HG02678 (cell line): ENCODE data around the gene DOK7.

Experiments used
- ATAC-seq: cut with Tn5 transposase; IDR thresholded peaks from one replicate; pipeline ENCODE4 v1.9.1; 2021; ENCODE audit warnings: mild to moderate bottlenecking, moderate library complexity; ENCODE audit not compliant: unreplicated experiment

The DOK7 gene

DNA sequence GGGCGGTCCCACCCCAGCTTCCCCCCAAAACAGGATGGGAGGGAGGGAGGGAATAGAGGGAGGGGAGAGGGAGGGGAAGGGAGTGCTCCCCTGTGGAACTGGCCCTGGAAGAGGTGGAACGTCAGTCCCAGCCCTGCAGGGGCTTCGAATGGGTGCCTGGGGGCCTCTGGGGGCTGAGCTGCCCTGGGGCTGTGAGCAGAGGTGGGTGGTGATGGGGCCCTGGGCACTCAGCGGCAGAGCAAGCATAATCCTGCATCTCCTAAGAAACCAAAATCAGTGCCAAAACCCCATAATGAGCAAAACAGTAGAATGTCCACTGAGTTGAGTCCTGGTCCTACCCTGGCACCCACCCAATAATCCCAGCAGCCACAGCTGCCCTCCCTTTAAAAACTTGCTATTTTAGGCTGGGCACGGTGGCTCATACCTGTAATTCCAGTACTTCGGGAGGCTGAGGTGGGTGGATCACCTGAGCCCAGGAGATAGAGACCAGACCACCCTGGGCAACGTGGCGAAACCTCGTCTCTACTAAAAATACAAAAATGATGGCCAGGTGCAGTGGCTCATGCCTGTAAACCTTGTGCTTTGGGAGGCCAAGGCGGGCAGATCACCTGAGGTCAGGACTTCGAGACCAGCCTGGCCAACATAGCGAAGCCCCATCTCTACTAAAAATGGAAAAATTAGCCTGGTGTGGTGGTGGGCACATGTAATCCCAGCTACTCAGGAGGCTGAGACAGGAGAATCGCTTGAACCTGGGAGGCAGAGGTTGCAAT is 11.1 kb downstream of the DOK7 start:
- no peak for ATAC-seq

GRCh38 chr4:3475041-3475712 is 12.1 kb downstream of the DOK7 start:
- ATAC-seq = no peak

DNA sequence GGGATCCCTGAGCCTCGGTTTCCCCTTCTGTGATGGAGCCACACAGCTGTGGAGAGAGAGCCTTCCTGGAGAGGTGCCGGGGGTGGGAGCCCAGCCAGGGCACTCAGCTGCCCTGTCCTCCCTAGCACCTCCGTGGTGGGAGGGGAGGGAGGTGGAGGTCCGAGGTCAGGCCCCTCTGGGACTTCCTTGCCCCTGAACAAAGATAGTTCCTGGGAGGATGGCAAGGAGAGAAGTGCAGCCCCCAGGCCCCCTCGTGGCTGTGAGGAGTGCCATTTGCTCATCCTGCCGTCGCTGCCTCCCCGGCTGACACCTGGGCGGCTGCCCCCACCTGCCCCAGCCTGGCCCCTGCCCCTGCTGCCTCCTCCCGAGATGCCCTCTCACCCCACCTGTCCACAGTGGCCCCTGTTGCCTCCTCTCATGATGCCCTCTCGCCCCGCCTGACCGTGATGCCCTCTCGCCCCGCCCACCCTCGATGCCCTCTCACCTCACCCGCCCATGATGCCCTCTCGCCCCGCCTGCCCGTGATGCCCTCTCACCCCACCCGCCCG is 12.7 kb downstream of the DOK7 start:
- no peak for ATAC-seq

GRCh38 chr4:3476341-3476747 is 13.2 kb downstream of the DOK7 start:
- no peak for ATAC-seq

DNA sequence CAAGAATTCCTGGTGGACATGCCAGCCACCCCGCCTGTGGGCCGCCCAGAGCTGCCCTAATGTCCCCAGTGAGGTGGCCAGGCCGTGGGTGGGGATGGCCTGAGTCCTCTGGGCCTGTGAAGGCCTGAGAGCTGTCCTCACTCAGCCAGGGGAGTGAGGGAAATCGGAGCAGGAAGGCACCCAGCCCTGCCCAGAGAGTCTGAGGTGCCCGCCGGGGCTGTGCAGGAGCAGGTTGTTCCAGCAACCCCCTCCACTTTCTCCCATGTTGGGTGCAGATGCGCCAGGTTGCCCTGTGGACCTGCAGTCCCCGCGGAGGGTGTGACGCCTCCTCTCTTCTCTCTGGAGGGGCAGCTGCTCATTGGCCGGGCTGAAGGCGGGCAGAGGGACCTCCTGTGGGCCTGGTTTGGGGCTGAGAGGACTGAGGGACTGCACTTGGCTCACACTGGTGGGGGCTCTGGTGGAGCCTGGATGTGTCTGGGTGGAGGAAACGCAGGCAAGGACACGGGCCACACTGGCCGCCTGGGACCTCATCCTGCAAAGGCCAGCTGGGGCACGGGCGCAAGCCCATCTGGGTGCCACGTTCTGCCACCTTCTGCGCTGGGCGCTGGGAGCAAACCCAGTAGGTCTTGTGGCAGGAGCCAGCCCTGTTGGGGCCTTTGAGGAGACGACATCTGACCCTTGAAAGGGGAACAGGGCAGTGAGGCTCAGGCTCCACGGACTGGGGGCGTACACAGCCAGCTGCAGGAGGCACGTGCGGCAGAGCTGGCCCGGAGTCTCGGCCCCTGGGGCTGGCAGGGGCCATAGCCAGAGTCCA is 14.0 kb downstream of the DOK7 start:
- ATAC-seq = no peak

GRCh38 chr4:3477750-3478430 is 14.8 kb downstream of the DOK7 start:
- ATAC-seq = no peak

GRCh38 chr4:3478446-3479357 is 15.6 kb downstream of the DOK7 start:
- no peak for ATAC-seq

DNA sequence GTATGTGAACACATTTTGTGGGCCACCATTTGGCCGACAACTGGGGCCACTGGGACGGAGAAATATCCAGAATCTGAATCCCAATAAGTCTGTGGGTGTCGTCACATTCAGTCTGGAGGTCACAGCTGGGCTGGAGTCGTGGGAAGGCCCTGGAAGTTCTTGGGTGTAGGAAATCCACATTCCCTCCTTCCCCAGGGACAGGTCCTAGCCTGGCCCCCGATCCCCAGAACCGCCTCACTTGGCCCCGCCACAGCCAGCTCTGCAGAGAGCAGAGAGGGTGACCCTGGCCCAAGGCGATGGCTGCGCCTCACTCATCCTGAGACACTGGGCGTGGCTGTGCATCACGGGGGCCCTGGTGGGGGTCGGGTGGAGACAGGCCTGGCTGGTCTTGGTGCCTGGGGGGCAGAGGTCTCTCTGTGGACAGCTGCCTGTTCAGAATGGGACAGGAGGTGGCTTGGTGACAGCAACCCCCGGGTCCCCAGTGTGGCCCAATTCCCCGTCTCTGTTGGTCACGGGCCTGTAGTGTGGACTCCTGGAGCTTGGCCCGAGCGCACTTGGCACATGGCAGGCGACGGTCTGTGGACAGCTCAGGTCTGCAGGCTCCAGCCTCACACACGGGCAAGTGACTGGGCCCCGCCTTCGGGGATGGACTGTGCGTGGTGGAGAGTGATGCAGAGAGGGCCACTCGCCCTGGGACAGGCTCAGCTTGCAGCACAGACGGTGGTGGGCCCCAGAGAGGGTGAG is 16.4 kb downstream of the DOK7 start:
- no peak for ATAC-seq

- no peak for ATAC-seq
Observed at GRCh38 chr4:3480528-3481112, 17.5 kb downstream of the DOK7 start.

- ATAC-seq = no peak
Observed at GRCh38 chr4:3481113-3481531, 18.0 kb downstream of the DOK7 start.

DNA sequence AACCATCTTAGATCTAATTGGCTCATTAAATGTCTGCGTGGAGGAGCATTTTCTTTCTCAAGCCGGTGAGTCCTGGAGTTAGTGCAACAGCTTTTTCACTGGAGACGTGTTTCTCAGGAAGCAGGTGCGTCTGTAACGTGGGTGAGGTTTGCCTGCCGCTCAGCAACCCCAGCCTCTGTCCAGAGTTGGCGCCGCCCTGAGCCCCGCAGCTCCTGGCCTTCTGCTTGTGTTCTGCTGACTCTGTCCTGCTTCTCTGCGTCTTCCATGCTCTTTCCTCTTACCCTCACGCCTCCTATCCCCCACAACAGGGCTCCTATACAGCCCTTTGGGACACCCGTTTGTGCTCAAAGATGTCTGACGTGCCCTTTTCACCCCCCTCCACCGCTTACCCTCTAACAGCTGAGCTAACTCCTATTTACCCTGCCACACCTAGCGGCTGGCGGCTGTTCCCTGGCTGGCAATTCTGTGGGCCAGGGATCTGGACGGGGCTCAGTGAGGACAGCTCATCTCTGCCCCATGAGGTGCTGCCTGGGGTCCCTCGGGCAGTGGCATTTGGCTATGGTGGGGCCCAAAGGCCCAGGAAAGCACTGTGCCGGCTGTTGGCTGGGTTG is 18.8 kb downstream of the DOK7 start:
- ATAC-seq = no peak

DNA sequence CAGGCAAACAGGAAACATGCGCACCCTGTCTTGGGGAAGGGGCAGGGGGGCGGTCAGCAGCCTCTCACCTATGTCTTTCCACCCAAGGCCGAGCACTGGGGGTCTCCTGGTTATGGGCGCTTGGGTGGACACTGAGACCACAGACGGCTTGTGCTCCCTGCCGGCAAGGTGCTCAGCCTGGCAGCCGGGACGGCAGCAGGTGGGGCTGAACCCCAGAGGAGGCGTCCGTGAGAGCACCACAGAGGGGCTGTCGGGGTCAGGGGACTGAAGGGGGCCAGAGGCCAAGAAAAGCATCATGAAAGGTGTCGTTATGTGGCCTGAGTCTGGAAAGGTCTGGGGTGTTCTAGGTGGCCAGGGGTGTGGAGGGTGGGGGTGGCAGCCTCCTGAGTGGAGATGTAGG is 19.6 kb downstream of the DOK7 start:
- no peak for ATAC-seq

DNA sequence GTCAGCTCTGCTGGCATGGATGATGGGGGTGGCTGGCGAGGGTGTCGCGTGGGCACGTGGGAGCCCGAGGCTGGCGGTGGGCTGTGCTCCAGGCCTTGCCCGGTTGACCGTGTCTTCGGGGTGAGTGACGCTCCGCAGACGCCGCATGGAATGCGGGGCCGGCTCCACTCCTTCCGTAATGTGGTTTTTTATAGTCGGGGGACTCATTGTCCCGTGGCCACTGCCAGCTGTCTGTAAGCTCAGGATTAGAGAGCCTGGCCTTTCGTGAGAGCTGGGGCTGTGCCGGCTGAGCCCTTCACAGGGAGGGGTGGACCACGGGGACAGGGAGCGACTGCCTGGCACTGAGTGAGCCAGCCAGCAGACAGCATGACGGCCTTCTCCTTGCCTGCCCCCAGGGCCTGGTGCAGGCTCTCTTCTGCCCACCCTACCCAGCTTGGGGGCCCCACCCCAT is 20.4 kb downstream of the DOK7 start:
- no peak for ATAC-seq

- ATAC-seq = no peak
Observed at GRCh38 chr4:3484057-3484973, 21.2 kb downstream of the DOK7 start.

DNA sequence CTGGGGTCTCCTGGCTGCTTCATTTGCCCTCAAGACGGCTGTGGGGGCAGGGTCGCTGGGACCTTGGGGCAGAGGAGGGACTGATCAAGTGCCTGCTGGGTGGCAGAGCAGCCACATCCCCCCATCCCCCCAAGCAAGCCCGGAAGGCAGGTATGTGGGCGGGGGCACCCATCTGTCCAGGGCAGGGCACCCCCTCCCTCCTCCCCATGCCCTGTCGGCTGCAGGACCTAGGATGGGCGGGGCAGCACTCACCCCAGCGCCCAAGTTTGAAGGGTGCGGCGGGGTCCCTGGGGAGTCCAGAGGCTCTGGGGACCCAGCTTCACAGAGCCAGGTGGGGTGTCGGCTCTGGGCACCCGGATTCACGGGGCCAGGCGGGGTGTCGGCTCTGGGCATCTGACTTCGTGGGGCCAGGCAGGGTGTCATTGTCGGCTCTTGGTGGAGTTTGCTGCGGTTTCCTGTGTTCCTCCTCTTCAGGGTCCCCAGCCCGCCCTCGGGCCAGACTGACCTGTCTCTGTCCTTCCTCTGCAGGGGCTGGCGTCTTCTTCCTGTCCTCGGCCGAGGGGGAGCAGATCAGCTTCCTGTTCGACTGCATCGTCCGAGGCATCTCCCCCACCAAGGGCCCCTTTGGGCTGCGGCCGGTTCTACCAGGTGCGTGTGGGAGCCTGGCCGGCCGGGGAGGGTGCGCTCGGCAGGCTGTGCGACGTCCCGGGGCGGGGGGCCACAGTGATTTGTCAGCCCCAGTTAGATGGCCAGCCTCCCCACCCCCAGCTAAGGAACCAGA is 22.1 kb downstream of the DOK7 start:
- no peak for ATAC-seq

GRCh38 chr4:3485886-3486540 is 22.9 kb downstream of the DOK7 start:
- no peak for ATAC-seq
